Choroid plexus epithelial cell (primary cell): ENCODE measurements around the gene SERP2.

Source experiments
- DNase-seq: peaks from one replicate; pipeline ENCODE4 v3.0.0-alpha.2; 2010; ENCODE audit warnings: low read depth
- H3K4me3 ChIP-seq: 2 replicates; pipeline ENCODE4 v1.5.1; 2011; ENCODE audit warnings: low read depth, mild to moderate bottlenecking, control low read depth, low read length, moderate library complexity
- CTCF ChIP-seq: conservative IDR thresholded peaks from 2 replicates; pipeline ENCODE4 v1.5.1; 2011; ENCODE audit warnings: low read depth, mild to moderate bottlenecking, control low read depth, inconsistent platforms, low read length, moderate library complexity

Gene SERP2

DNA sequence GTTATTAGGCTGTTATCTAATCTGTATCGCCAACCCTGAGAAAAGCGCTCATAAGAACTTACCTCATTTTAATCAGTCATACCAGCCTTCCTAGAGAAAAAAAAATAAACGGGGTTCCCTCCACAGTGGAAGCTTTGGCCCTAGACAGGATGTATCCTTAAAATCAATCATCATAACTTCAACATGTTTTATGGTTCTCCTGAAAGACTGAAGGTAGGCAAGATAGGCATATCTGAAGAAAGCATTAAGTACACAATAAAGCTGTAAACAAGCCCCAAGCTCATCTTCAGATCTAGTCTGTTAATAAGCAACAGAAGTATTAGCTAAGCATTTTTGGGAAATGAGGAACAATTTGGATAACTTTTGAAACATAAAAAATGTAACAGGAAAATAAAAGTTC lies 18.7 kb upstream of the SERP2 start:
- DNase-seq, result no peak
- H3K4me3 ChIP-seq, result no peak overlapping the region
- TF ChIP-seq CTCF, result no peak

DNA sequence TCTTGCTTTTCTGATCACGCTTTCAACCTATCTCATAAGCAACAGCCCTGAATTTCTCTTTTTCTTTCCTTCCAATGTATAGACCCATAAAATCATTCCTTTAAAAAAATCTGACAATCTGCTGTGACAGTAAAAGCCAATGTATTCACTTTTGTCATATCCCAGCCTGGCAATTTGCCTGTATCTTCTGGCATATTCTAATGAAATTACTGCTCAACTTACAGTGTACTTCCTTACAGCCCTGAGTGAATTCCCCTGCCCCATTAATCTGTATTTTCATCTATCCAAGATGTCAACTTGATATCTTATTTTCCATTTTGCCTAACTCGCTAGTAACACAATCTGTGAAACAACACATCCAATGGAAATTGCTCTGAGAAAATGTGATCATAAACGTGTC lies 18.0 kb upstream of the SERP2 start:
- no peak overlapping the region for H3K4me3 ChIP-seq

GRCh38 chr13:44359983-44360375 lies 13.6 kb upstream of the SERP2 start:
- no peak for TF ChIP-seq CTCF
- no peak for DNase-seq
- no peak overlapping the region for H3K4me3 ChIP-seq

More for the DNA sequence above, 18.0 kb upstream of the SERP2 start:
- no peak for TF ChIP-seq CTCF
- DNase-seq, result no peak

DNA sequence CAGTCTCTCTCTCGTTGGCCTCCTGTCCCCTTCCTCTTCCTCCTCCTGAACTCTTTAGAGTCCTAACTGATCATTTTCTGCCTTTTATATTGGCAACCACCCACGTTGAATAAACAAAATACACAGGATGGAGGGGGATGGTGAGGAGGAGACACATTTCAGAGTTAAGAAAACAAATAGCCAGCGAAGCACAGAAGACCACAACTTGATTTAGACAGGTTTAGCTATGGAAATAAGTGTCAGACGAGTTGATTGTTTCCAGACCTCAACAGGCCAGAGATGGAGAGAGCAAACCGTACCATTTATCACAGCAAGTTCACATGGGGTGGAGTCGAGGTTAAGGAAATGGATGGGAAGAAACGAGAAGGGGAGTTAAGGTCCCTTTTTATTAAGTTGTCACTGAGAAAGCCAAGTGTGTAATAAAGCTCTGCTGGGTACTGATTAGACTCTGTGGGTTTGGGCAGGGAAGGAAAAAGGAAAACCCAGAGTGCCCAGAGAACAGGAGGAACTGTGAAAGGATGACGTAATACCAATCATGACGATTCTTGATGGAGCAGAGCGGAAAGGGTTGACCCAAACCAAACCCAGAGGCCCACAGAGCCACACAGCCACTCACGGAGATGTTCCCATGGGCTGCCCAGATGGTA lies 11.1 kb upstream of the SERP2 start:
- DNase-seq, result no peak
- H3K4me3 ChIP-seq, result no peak overlapping the region
- TF ChIP-seq CTCF, result no peak

GRCh38 chr13:44363631-44364344 lies 9.8 kb upstream of the SERP2 start:
- no peak for DNase-seq
- TF ChIP-seq CTCF, result no peak

DNA sequence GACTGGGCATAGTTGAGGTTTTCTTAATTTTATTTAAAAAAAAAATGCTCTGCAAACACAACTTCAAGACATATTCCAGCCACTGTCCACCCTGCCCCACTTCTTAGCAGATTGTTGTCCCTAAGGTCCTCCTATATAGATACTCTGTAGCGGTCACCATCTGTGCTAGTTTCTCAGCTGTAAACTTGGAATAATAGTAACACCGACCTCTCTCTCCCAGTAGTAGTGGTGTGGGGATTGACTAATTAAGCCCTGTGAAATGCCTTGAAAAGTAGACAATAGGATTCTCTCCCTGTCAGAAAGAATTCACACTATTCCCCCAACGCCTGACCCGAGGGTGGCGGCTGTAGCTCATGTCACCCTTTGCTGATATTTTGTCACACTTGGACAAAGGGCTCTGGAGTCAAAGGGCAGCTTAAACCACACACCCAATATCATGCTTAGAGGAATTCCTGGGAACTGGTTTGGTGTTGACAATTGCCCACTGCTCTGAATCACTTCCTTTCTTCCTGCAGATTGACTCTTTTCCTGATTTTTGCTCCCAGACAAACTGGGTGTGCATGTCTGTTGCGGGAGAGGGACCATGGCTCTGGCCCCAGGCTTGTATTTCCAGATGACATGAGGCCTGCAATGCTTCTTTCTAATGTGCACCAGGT lies 9.2 kb upstream of the SERP2 start:
- no peak for DNase-seq
- no peak for TF ChIP-seq CTCF
- no peak overlapping the region for H3K4me3 ChIP-seq

More at GRCh38 chr13:44363631-44364344, 9.8 kb upstream of the SERP2 start:
- H3K4me3 ChIP-seq, result no peak overlapping the region

GRCh38 chr13:44365008-44365407 lies 8.6 kb upstream of the SERP2 start:
- peak; percentile 37 for DNase-seq
- H3K4me3 ChIP-seq, result no peak overlapping the region
- no peak for TF ChIP-seq CTCF
